Measurements from ENCODE around the gene MTHFSD. TPM values are rescaled to one million over a fixed set of nuclear protein-coding genes. Genes with fewer than 3 reads are reported as not detected.

Gene MTHFSD
- total RNA-seq, 2 donors from 2014 or later = 16.9 to 35.6 TPM

- ATAC-seq (no peak), DNase-seq (no peak)
- H3K27ac ChIP-seq = no peak overlapping the region
- TF ChIP-seq POLR2A (IDR thresholded peaks at IDR 0.05) = no peak
- TF ChIP-seq CTCF (IDR thresholded peaks at IDR 0.05) = no peak
- 69 to 73% methylated on average over 7 to 9 of the region's 9 CpGs for WGBS, 2 donors
- H3K36me3 ChIP-seq (replicated peaks in 1 of 2; ENCODE audit: insufficient read depth in 1 of 2, low read depth in 2 of 2) = no peaks in the 10 kb centered on the region
- peaks cover 0 to 11% of the 10 kb centered on the region in 2 donors for H3K27me3 ChIP-seq
- H3K4me3 ChIP-seq = no peak overlapping the region
- peaks cover 22% of the 10 kb centered on the region for H3K4me1 ChIP-seq
- H3K9me3 ChIP-seq = no peaks in the 10 kb centered on the region
- intact Hi-C loops (cut with DNase I) = no loop called here
Observed at GRCh38 chr16:86559802-86560305, 4.8 kb upstream of the MTHFSD start.

- peaks cover 0 to 2% of the 10 kb centered on the region in 2 donors for H3K27me3 ChIP-seq
- no peaks in the 10 kb centered on the region for H3K36me3 ChIP-seq (replicated peaks in 1 of 2; ENCODE audit: insufficient read depth in 1 of 2, low read depth in 2 of 2)
- no peak overlapping the region for H3K27ac ChIP-seq
- H3K9me3 ChIP-seq = no peaks in the 10 kb centered on the region
- TF ChIP-seq POLR2A (IDR thresholded peaks at IDR 0.05) = no peak
- TF ChIP-seq CTCF (IDR thresholded peaks at IDR 0.05) = no peak
- 51 to 57% methylated on average over 28 of the region's 28 CpGs for WGBS, 2 donors
- DNase-seq (no peak), ATAC-seq (no peak)
- intact Hi-C loops (cut with DNase I) = no loop called here
- peaks cover 22% of the 10 kb centered on the region for H3K4me1 ChIP-seq
- H3K4me3 ChIP-seq = no peak overlapping the region
Observed at GRCh38 chr16:86558355-86559193, 3.5 kb upstream of the MTHFSD start.

GRCh38 chr16:86557587-86557986 is 2.6 kb upstream of the MTHFSD start:
- Histone ChIP-seq H3K4me1 (peaks cover 18% of the 10 kb centered on the region), H3K9me3 (no peaks in the 10 kb centered on the region), H3K27me3 (no peaks in the 10 kb centered on the region), H3K27ac (no peak overlapping the region), H3K36me3 (replicated peaks in 1 of 2; ENCODE audit: insufficient read depth in 1 of 2, low read depth in 2 of 2) (no peaks in the 10 kb centered on the region), H3K4me3 (no peak overlapping the region)
- no peak for DNase-seq
- WGBS, 2 donors = 67 to 75% methylated on average over 4 of the region's 4 CpGs
- intact Hi-C loops (cut with DNase I) = no loop called here
- no peak for ATAC-seq
- TF ChIP-seq CTCF (IDR thresholded peaks at IDR 0.05) (no peak), POLR2A (IDR thresholded peaks at IDR 0.05) (no peak)

- no peak for ATAC-seq
- no peak overlapping the region for H3K27ac ChIP-seq
- H3K36me3 ChIP-seq (replicated peaks in 1 of 2; ENCODE audit: insufficient read depth in 1 of 2, low read depth in 2 of 2) = peaks cover 0 to 2% of the 10 kb centered on the region in 2 donors
- TF ChIP-seq CTCF (IDR thresholded peaks at IDR 0.05) (no peak), POLR2A (IDR thresholded peaks at IDR 0.05) (no peak)
- 54 to 59% methylated on average over 5 of the region's 5 CpGs for WGBS, 2 donors
- intact Hi-C loops (cut with DNase I) = no loop called here
- H3K27me3 ChIP-seq = no peaks in the 10 kb centered on the region
- H3K4me1 ChIP-seq = peaks cover 18% of the 10 kb centered on the region
- no peaks in the 10 kb centered on the region for H3K9me3 ChIP-seq
- DNase-seq = no peak
- no peak overlapping the region for H3K4me3 ChIP-seq
Observed at GRCh38 chr16:86556576-86556975, 1.5 kb upstream of the MTHFSD start.
